Peyer's patch (tissue), 4 donors: Measurements from ENCODE around the gene SNAPC3.

Experiments
- CTCF ChIP-seq, 6 experiments: fragments of 450-650 bp in 4 of 6; fragments of 200-600 bp in 2 of 6; sonication (generic) in 1 of 6; IDR thresholded peaks; one replicate each; pipeline ENCODE4 v1.5.1; 2017 to 2019; ENCODE audit warnings: antibody characterized with exemption in 6 of 6, mild to moderate bottlenecking in 3 of 6, moderate library complexity in 1 of 6
- POLR2A ChIP-seq, 2 donors: fragments of 450-650 bp; IDR thresholded peaks; one replicate each; pipeline ENCODE4 v1.5.1; 2017; ENCODE audit warnings: antibody characterized with exemption in 2 of 2, mild to moderate bottlenecking in 2 of 2, moderate library complexity in 2 of 2

- TF ChIP-seq POLR2A (IDR thresholded peaks at IDR 0.05) (no peak), CTCF (IDR thresholded peaks at IDR 0.05) (no peak)
Observed at GRCh38 chr9:15468145-15468544, 45.5 kb downstream of the SNAPC3 start.
